M059J (cell line): ENCODE data around the gene SMTNL1. TPM values are rescaled to one million over a fixed set of nuclear protein-coding genes. Genes with fewer than 3 reads are reported as not detected.
A peak's percentile ranks its signal among the peaks of the same experiment; 100 is the strongest.

Experiments
- DNase-seq: peaks from one replicate; pipeline ENCODE4 v3.0.0-alpha.2; 2012; ENCODE audit warnings: low read depth
- total RNA-seq: library from RNA; depleted of rRNA; stranded (reverse); fragments of >200 nt; shearing (Covaris generic); gene quantifications from 2 replicates; pipeline ENCODE4 v1.2.3, GENCODE V29; 2014

SMTNL1 gene
- total RNA-seq, 1 experiment from 2014 or later: not detected

DNA sequence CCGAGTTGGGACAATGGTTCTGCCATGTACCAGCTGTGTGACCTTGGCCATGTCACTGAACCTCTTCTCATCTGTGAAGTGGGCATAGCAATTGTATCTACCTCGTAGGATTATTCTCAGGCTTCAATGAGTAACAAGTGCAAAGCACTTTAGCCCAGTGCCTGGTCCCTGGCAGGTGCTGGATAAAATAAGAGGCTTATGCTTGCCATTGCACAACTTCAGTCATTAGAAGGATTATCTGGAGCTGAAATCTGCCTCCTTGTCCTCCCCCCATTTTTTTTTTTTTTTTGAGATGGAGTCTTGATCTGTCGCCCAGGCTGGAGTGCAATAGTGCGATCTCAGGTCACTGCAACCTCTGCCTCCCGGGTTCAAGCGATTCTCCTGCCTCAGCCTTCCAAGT lies 7.2 kb downstream of the SMTNL1 start:
- no peak for DNase-seq

DNA sequence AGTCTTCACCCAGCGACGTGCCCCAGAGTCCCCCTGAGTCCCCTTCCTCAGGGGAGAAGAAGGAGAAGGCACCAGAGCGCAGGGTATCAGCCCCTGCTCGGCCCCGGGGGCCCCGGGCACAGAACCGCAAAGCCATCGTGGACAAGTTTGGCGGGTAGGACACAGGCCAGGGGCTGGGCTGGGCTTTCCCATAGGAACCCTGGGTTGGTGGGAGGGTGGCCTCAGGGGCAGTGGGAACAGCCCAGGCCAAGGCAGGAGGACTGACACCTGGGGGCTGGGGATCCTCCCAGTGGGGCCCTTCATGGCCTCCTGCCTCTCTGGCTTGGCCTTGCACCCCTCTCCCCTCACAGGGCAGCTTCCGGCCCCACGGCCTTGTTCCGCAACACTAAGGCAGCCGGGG lies 8.5 kb downstream of the SMTNL1 start:
- no peak for DNase-seq

DNA sequence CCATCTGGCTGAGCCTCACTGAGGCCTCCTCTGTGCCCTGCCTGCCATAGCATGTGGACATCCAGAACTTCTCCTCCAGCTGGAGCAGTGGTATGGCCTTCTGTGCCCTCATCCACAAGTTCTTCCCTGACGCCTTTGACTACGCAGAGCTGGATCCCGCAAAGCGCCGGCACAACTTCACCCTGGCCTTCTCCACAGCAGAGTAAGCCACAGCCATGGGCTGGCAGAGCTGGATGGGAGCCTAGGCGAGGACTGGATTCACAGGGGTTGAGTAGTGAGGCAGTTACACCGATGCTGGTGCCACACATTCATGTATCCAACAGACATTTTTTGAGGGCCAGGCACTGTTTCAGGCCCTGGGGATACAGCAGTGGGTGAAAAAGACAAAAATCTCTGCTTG lies 9.1 kb downstream of the SMTNL1 start:
- no peak for DNase-seq

DNA sequence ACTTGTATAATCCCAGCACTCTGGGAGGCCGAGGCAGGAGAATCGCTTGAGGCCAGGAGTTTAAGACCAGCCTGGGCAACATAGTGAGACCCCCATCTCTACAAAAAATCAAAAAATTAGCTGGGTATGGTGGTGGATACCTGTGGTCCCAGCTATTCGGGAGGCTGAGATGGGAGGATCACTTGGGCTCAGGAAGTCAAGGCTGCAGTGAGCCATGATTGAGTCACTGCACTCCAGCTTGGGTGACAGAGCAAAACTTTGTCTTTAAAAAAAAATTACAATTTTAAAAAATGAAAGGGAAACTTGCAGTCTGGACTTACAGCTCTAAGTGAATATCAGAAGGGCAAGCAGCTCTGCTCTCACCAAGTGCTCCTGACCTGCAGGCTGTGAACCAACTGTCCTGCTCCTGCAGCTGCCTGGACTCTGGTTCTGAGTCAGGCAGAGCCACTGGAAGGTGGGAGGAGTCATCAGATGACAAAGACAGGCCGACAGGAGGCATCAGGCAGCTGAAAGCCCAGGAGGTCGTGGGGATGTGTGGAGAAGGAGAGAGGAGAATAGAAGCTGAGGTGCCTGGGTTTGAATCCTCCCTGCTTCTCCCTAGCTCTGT lies 9.6 kb downstream of the SMTNL1 start:
- DNase-seq: peak; percentile 80

DNA sequence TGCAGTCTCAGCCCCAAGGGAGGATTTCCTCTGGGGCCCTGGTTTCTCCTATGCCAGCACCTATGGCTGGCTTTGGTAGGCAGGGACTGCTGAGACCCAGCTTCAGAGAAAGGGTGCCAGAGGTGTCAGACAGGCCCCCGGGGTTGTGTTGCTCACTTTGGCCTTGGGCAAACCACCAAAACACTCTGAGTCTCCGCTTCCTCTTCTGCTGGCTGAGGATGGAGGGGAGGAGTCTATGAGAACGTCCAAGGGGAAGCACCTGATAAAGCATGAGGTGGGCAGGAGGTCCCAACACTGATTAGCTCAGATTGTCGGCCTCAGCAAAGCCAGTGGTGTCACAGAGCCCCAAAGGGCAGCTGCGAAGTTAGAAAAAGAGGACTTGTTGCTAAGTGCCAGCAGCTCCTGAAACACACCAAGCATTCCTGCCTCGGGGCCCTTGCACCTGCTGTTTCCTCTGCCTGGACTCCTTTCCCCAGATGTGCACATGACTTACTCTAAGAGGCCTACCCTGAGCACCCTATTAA lies 10.5 kb downstream of the SMTNL1 start:
- peak; percentile 55 for DNase-seq

DNA sequence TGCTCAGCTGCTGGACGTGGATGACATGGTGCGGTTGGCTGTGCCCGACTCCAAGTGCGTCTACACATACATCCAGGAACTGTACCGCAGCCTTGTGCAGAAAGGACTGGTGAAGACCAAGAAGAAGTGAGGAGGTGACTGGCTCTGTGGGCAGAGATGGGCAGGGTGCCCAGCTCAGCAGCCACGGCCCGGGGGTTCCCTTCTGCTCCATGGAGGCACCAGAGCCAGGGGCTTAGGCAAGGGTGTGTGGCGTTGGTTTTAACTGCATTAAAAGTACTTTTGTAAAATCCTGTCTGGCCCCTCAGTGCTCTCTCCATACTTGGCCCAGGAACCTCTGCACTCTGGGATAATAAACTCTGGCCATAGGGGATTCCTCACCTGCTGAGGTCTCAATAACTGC lies 12.6 kb downstream of the SMTNL1 start:
- DNase-seq: no peak

DNA sequence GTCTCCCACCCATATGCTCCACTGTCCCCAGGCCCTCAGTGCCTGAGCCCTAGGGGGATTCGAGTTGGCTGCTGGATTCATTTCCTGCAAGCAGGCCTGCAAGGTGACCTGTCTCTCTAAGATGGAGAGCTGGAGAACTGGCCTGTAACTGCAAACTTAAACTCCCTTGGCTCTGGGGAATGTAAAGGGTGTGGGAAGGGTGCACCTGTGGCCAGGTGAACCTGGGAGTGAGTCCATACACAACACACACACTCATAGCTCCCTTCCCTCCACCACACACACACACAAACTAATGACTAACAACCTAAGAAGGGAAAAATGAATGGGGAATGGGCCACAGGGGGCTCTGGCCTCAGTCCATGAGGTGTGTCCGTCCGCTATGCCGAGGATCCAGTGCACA lies 14.5 kb downstream of the SMTNL1 start:
- no peak for DNase-seq

DNA sequence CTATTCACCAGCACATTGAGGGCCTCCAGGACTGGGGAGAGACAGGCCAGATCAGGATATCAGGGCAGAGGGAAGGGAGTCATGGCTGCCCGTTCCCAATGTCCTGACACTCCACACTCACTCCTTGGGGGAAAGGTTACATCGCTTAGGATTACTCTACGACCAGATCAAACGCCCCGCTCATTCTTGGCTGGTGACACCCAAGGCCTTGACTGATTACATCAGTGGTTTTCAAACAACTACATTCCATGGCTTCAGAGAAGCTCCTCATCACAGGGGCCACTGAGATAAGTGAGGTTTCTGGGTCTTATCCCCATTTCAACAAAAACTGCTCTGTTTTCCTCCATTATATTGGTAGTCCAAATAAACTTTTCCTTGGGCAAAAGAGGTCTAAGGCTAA lies 15.1 kb downstream of the SMTNL1 start:
- DNase-seq: no peak

DNA sequence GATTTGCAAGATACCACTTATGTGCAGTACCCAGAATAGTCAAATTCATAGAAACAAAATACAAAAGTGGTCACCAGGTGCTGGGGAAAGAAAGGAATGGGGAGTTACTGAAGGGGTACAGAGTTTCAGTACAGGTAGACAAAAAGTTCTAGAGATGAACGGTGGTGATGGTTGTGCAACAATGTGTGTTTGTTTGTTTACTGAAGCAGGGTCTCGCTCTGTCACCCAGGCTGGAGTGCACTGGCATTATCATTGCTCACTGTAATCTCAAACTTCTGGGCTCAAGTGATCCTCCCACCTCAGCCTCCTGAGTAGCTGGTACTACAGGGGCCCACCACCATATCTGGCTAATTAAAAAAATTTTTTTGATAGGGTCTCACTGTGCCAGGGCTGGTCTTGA lies 18.0 kb downstream of the SMTNL1 start:
- DNase-seq: no peak

DNA sequence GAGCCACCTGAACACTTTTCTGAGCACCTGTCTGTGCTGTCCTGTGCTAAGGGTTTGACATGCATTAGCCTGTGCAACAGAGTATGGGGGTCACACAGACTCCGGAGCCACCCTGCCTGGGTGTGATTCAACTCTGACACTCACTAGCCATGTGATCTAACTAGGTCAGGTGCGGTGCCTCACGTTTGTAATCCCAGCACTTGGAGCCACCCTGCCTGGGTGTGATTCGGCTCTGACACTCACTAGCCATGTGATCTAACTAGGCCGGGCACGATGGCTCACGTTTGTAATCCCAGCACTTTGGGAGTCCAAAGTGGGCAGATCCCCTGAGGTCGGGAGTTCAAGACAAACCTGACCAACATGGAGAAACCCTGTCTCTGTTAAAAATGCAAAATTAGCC lies 18.6 kb downstream of the SMTNL1 start:
- no peak for DNase-seq

DNA sequence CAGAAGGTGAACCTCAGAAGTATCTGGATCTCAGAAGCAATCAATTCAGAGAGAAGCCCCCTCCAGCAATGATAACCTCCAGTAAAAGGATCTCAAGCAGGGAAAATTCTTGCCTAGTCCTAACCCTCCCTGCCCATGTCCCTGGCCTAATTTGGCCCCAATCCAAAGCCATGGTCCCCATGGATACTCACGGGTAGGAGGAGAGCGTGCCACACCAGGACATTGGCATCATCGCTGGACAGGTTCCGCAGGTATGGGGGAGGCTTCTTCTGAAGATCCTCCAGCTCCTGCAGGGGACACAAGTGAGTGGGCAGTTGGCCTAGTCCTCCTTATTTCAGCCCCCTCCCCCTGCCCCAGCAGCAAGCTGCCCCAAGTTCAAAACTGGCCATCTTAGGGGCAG lies 22.8 kb downstream of the SMTNL1 start:
- DNase-seq: no peak

DNA sequence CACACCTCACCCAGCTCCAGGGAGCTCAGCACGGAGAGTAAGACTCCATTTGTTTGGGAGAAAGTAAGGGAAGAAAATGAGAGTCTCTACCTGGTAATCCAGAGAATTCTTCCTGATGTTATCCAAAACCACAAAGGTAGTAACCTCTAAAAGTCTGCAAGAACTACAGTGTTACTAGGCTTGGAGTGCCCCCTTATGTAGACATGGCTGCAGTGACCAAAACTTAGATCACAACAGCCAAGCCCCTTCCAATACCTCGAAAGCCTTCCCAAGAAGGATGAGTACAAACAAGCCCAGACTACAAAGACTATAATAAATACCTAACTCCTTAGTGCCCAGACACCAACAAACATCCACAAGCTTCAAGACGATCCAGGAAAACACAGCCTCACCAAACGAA lies 25.2 kb downstream of the SMTNL1 start:
- no peak for DNase-seq

DNA sequence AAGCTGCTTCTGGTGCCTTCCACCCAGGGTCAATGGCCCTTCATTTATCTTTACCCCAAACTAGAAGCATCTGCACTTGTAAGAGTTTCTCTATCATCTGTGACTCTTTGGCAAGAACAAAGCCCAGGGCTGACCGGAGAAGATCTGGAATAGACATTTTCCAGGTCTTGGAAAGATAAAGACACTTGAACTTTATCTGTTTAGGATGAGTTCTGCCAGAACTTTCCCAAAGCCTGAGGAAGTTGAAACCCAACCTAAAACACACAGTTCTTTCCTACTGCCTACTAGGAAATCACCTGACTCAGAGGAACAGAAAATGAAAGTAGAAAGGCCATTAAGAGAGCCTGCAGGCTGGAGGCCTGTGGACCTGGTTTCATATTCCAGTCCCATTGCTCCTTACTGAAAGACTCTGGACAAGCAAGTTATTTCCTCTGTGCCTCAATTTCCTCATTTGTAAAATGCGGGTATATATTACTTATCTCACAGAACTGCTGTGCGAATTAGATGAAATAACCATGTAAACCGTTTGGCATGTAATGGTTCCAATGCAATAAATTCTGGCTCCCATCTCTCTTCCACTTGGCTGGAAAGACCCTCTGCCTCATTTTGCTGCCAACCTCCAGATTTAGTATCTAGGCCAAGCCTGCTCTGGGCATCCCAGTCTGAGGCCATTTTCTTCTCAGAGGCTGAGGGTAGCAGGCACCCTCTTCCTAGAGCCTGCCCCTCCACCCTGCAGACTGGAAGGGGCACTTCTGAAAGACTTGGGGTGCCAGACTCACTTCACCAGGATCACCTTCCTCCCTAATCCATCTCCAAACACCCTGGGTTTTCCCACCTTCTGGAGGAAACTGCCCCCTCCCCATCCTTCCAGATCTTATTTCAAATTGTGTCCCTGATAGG lies 28.9 kb downstream of the SMTNL1 start:
- peak; percentile 85 for DNase-seq

DNA sequence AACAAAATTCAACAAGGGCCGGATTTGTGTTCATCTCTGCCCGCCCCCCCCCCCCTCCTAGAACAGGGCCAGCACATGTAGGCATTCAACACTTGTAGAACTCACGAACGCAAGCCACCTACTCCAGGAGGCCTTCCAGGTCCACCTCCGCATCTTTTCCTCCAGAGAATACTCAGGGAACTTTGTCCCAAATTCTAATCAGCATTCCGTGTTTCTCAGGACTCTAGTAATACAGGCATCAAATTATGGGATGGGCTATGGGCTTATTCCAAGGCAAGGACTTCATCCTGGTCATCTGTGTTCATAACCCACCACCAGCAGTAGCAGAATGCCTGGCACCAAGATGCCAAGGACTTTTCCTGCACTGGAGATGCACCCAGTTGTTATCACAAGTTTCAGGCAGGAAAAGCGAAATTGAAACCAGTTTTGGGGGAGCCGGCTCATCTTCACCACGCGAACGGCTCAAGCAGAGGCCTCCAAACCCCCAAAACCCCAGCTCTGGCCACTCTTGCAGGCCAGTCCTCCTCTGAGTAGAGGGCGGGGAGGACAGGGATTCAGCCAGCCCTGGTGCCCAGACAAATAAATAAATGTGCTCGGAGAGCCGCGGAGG lies 29.6 kb downstream of the SMTNL1 start:
- DNase-seq: peak; percentile 56

DNA sequence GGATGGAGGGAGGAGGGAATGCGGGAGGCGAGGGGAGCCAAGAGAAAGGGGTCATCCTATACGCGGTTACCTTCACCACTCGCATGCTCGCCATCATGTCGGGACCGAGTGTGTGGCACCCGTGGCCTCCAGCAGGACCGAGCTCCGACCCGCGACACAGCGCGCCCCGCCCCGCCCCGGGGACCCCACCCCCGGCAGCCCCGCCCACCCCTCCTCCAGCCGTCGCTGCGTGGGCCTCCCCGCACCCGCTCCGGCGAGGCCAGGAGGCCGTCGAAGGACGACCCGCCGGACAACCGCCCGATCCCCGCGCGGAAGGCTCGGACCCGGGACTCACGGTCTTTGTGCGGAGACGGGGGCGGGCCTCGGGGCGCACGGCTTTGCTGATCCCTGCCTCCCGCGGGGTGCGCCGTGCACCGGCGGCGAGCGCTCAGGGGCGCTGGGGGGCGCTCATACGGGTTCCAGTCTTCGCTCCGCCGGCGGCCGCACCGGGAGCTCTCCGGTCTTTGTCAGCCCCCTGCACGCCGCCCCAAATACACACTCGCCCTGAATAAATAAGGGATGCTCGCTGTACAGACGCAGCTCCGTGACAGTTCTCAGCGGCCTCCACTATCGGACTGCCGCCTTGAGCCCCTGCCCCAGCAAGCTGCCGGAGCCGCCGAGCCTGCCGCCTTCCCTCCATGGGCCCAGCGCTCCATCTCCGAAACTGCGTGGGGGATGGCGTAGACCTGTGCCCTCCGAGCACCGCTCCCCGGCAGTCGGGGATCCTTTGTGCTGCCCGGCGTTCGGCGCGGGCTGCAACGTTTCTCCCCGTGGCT lies 30.3 kb downstream of the SMTNL1 start, which contains the start of gene UBE2L6:
Gene UBE2L6 (minus strand): TSS at position 158 of the 815 bp plus-strand sequence. CDS start 61 bp downstream, at position 97.
- peak; percentile 80 for DNase-seq

DNA sequence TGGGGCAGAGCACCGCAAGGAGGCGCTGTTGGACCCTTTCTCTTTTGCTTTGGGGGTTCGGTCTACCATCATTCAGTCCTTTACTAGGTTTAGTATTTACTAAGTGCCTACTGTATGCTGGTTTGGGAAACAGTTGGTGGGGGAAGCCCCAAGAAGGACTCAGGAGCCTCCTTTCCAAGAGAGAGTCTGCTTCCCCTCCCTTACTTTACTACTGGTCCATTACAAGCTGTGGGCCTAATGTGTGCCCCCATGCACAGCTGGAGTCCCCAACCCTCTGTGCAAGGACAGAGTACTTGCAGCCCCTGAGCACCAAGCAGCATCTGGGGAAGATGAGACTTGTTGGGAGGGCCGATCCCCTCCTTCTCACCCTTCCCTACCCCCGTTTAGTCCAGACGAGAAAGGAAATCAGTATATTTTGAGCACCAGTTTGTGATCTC lies 31.0 kb downstream of the SMTNL1 start:
- DNase-seq: no peak

DNA sequence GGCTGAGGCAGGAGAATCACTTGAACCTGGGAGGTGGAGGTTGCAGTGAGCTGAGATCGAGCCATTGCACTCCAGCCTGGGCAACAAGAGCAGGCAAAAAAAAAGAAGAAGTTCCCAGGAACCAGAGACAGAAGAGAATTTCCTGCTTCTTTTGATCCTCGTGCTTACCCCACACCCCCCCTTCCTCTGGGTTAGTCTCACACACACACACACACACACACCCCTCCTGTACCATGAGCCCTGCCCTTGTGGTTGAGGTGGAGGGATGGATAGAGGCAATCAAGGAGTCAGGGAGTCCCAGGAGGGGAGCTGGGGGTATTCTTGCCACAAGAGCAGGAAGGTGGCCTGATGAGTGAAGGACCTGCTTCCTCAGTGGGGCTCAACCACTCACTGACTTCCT lies 34.2 kb downstream of the SMTNL1 start:
- no peak for DNase-seq

DNA sequence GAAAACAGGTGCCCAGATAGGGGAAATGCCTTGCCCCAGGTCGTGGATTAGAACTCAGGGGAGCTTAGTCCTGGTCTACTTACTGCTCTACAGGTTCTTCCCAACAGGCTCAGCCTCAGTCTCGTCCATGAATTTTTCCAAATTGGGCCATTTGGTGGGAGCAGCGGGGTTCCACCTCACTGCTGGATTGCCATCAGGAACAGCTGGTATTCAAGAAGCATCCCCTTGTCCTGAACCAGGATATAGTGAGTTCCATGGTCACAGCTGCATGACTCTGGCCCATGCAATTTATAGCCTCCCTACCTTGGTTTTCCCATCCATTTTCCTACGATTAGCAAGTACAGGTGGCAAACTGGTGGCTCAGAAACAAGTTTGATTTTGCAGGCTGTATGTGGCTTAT lies 36.7 kb downstream of the SMTNL1 start:
- DNase-seq: no peak

DNA sequence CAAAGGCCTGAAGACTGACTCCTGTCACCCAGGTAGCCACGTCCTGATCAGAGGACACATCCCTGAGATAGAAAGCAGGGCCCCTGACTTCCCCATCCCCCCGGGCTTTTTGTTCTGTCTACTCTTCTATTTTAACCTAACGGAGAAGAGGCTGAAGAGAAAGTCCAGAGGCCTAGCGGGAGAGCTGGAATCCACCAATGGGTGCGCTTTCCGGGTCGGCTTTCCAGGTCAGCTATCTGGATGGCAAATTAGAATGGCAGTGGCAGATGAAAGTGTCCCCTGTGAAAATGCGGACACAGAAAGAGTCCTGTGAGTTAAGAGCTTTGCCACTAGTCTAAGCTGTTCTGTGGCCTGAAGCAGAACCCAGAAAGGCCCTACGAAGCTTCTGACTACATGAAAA lies 46.9 kb downstream of the SMTNL1 start:
- DNase-seq: no peak

DNA sequence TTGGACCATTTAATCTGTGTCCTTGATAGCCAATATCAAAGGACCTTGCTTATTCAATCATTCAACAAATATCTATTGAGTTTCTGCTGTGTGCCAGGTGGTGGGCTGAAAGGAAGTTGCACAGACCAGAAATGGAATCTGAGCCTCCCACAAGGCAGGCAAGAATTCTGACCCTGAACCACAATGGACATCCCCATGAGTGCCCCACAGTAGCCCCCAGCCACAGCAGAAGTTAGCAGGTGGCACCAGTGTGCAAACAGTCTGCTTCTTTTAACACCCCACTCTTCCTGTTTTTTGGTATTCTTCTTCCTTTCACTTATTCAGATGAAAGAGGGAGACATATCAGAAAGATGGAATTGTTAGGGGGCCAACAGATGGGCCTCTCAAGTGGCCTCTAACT lies 47.9 kb downstream of the SMTNL1 start:
- no peak for DNase-seq

DNA sequence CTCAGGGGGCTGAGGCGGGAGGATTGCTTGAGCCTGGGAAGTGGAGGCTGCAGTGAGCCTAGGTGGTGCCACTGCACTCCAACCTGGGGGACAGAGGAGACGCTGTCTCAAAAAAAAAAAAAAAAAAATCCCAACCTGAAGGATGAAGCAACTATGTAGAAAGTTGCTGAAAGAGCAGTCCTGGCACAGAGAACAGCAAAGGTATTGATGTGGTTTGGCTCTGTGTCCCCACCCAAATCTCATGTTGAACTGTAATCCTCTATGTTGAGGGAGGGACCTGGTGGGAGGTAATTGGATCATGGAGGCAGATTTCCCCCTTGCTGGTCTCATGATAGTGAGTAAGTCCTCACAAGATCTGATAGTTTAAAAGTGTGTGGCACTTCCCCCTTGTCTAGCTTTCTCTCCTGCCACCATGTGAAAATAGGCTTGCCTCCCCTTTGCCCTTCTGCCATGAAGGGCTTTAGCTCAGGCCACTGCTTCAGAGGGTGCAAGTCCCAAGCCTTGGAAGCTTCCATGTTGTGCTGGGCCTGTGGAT lies 49.4 kb downstream of the SMTNL1 start:
- no peak for DNase-seq
